Osteocyte (in vitro differentiated cells): ENCODE results near the gene IQGAP3. TPM values are rescaled to one million over a fixed set of nuclear protein-coding genes. Genes with fewer than 3 reads are reported as not detected.

Experiments
- DNase-seq: peaks from one replicate; pipeline ENCODE4 v3.0.0; 2021; ENCODE audit warnings: mixed read lengths; ENCODE audit not compliant: unreplicated experiment; ENCODE audit errors: extremely low spot score
- H3K27ac Mint-ChIP-seq: one replicate; pipeline ENCODE4 v1.8.0; 2021; ENCODE audit warnings: mild to moderate bottlenecking, mixed read lengths; ENCODE audit not compliant: unreplicated experiment
- H3K27me3 Mint-ChIP-seq: one replicate; pipeline ENCODE4 v1.8.0; 2021; ENCODE audit warnings: mixed read lengths; ENCODE audit not compliant: unreplicated experiment
- H3K36me3 Mint-ChIP-seq: one replicate; pipeline ENCODE4 v1.8.0; 2021; ENCODE audit warnings: mixed read lengths; ENCODE audit not compliant: unreplicated experiment
- H3K4me1 Mint-ChIP-seq: one replicate; pipeline ENCODE4 v1.8.0; 2021; ENCODE audit warnings: mixed read lengths; ENCODE audit not compliant: unreplicated experiment
- H3K4me3 Mint-ChIP-seq: one replicate; pipeline ENCODE4 v1.8.0; 2021; ENCODE audit warnings: mild to moderate bottlenecking, moderate library complexity, mixed read lengths; ENCODE audit not compliant: unreplicated experiment
- H3K9me3 Mint-ChIP-seq: one replicate; pipeline ENCODE4 v1.8.0; 2021; ENCODE audit warnings: mixed read lengths; ENCODE audit not compliant: unreplicated experiment
- long read RNA-seq: library from polyadenylated mRNA; unstranded; transcript quantifications from one replicate; pipeline ENCODE4 v2.0.0, GENCODE V29; 2021
- total RNA-seq: library from RNA; stranded (reverse); gene quantifications from 2 replicates; pipeline ENCODE4 v1.2.1, GENCODE V29; 2021
- TF ChIP-seq, protein P1 (sequence below): fragments of 200-600 bp; sonication (generic); IDR thresholded peaks from 2 replicates; pipeline ENCODE4 v1.5.0; 2021; ENCODE audit warnings: antibody characterized with exemption, mild to moderate bottlenecking, moderate library complexity

Gene IQGAP3, protein sequence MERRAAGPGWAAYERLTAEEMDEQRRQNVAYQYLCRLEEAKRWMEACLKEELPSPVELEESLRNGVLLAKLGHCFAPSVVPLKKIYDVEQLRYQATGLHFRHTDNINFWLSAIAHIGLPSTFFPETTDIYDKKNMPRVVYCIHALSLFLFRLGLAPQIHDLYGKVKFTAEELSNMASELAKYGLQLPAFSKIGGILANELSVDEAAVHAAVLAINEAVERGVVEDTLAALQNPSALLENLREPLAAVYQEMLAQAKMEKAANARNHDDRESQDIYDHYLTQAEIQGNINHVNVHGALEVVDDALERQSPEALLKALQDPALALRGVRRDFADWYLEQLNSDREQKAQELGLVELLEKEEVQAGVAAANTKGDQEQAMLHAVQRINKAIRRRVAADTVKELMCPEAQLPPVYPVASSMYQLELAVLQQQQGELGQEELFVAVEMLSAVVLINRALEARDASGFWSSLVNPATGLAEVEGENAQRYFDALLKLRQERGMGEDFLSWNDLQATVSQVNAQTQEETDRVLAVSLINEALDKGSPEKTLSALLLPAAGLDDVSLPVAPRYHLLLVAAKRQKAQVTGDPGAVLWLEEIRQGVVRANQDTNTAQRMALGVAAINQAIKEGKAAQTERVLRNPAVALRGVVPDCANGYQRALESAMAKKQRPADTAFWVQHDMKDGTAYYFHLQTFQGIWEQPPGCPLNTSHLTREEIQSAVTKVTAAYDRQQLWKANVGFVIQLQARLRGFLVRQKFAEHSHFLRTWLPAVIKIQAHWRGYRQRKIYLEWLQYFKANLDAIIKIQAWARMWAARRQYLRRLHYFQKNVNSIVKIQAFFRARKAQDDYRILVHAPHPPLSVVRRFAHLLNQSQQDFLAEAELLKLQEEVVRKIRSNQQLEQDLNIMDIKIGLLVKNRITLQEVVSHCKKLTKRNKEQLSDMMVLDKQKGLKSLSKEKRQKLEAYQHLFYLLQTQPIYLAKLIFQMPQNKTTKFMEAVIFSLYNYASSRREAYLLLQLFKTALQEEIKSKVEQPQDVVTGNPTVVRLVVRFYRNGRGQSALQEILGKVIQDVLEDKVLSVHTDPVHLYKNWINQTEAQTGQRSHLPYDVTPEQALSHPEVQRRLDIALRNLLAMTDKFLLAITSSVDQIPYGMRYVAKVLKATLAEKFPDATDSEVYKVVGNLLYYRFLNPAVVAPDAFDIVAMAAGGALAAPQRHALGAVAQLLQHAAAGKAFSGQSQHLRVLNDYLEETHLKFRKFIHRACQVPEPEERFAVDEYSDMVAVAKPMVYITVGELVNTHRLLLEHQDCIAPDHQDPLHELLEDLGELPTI (N-terminal part only)
- total RNA-seq: 8.6 and 9.8 TPM in 2 replicates
- long read RNA-seq, partial matches to known transcripts: 2 of 2 reads
- long read RNA-seq, other reads (novel, unspliced or antisense): 0 of 2 reads

DNA sequence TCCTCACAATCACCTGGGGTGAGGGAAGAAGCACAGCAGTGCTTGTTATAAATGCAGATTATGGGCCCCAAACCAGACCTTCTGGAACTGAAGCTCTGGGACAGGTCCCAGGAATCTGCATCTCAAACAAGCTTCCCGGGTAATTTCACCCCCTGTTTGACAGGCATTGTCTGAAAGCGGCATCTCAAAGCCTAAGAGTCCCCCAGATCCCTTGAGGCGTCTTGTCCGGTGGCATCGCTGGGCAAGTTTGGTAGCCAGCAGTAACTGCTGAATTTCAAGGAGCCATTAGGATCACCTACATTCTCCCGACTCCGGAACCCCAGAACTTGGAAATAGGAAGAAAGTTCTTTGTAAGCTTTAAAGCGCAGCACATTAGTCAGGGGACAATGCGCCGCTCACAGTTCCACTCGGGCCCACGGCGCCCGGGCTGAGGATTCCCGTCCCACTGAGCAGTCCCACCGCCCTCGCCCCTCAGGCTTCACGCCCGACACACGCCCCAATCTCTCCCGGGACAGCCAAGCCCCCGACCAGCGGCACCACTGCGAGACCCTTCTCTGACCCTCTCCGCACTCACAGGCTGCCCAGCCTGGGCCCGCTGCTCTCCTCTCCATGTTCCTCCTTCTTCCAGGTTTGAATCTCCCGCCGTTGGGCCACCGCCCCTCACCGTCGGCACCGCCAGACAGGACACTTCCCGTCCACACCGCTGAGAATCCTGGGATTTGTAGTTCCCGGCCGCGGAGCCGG, at the start of gene IQGAP3:
TSS of gene IQGAP3 (minus strand) at position 647 of the 744 bp plus-strand sequence. CDS start at position 611, 36 bp downstream.
- peak; percentile 93 for DNase-seq
- TF ChIP-seq, protein P1, sequence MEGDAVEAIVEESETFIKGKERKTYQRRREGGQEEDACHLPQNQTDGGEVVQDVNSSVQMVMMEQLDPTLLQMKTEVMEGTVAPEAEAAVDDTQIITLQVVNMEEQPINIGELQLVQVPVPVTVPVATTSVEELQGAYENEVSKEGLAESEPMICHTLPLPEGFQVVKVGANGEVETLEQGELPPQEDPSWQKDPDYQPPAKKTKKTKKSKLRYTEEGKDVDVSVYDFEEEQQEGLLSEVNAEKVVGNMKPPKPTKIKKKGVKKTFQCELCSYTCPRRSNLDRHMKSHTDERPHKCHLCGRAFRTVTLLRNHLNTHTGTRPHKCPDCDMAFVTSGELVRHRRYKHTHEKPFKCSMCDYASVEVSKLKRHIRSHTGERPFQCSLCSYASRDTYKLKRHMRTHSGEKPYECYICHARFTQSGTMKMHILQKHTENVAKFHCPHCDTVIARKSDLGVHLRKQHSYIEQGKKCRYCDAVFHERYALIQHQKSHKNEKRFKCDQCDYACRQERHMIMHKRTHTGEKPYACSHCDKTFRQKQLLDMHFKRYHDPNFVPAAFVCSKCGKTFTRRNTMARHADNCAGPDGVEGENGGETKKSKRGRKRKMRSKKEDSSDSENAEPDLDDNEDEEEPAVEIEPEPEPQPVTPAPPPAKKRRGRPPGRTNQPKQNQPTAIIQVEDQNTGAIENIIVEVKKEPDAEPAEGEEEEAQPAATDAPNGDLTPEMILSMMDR: no peak
- peak within 1 kb of the TSS; percentile 94 for H3K4me3 Mint-ChIP-seq
- peaks cover 16% of the 10 kb centered on the region for H3K27me3 Mint-ChIP-seq
- peak within 1 kb of the TSS; percentile 87 for H3K27ac Mint-ChIP-seq
- H3K4me1 Mint-ChIP-seq: peaks cover 24% of the 10 kb centered on the region
- no peaks in the 10 kb centered on the region for H3K36me3 Mint-ChIP-seq
- H3K9me3 Mint-ChIP-seq: no peaks in the 10 kb centered on the region

DNA sequence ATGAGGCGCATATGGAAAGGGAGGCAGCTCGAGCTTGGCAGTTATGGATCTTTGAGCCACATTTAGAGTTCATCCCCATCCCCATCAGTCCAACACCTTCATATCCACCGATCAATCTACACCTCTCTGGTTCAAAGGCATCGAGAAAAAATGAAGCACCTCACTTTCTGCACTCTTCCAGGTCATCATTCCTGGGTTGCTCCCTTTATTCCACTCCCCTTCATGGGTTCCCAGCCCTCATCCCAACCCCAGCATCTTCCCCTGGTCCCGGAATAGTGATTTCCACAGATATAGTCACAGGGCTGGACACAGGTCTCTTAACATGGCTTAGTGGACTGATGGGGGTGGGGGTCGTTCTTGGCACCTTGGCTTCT, 47.2 kb upstream of the IQGAP3 start:
- Mint-ChIP-seq H3K36me3 (no peaks in the 10 kb centered on the region), H3K4me1 (peaks cover 13% of the 10 kb centered on the region), H3K9me3 (no peaks in the 10 kb centered on the region), H3K27me3 (peaks cover 61% of the 10 kb centered on the region), H3K27ac (no peak overlapping the region), H3K4me3 (no peak overlapping the region)
- no peak for DNase-seq
- TF ChIP-seq, protein P1: no peak

DNA sequence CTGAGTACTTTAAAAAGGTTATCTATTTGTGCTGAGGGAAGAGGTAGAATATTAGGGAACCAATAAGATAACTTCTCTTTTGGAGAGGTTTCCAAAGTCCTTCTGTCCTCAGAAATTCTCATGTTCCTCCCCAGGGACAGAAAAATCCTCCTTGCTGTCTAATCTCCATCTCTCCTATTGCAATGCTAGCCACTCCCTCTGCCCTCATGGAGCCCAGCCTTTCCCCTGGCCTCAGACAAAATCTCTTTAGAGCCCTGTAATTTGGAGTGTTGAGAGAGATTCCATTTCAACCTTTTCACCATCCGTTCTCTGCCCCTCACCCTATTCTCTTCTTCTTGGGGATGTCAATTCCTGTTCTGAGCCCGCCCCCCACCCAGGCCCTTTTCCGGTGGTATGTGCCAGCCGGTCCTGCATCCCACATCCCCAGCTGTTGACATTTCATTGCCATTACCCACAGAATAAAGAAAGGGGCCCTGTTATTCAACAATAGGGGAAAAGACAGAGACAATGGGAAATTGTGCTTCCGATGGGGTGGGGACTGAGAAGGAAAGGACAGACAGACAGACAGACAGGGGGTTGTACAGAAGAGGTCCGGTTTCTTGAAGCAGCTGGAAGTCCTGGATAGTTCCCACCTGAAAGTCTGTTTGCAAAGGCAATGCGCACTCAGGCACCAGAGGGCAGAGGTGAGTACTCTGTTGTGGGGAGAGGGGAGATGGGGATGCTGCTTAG, 46.7 kb upstream of the IQGAP3 start, which contains the start of gene HAPLN2:
TSS of gene HAPLN2 (plus strand) at position 563 of the 729 bp plus-strand sequence. CDS start 4,076 bp downstream, outside the sequence.
- Mint-ChIP-seq H3K4me3 (no peak within 1 kb of the TSS), H3K9me3 (no peaks in the 10 kb centered on the region), H3K4me1 (peaks cover 9% of the 10 kb centered on the region), H3K27me3 (peaks cover 60% of the 10 kb centered on the region), H3K27ac (no peak within 1 kb of the TSS), H3K36me3 (no peaks in the 10 kb centered on the region)
- no peak for DNase-seq
- TF ChIP-seq, protein P1: peak; percentile 37

DNA sequence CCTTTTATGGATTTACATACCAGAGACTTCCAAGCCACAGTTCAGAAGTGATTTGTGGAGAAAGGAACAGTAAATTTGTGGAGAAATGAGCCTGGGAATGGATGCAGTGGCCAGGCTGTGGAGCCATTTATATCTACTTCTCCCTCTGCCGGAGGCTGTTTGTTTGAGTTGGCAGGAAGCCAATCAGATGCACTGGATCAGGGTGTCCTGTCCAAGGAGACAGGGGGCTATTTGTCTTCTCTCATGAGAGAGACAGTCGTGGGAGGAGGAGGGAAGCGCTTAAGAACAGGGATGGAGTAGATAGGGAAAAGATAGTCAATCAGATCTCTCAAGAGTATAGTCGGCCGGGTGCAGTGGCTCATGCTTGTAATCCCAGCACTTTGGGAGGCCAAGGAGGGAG, 44.1 kb upstream of the IQGAP3 start:
- Mint-ChIP-seq H3K9me3 (no peaks in the 10 kb centered on the region), H3K36me3 (no peaks in the 10 kb centered on the region), H3K27me3 (peaks cover 62% of the 10 kb centered on the region), H3K4me3 (no peak overlapping the region), H3K27ac (no peak overlapping the region), H3K4me1 (peaks cover 9% of the 10 kb centered on the region)
- no peak for DNase-seq
- TF ChIP-seq, protein P1: no peak
